GM12892 (cell line): Measurements from ENCODE around the gene TLNRD1.

Experiments used
- POLR2A ChIP-seq: IDR thresholded peaks from 2 replicates; pipeline ENCODE4 v1.6.1; 2011; ENCODE audit warnings: low read depth, low read length, control low read depth
- POLR2AphosphoS5 ChIP-seq: IDR thresholded peaks from 2 replicates; pipeline ENCODE4 v1.6.1; 2011; ENCODE audit warnings: low read depth, low read length, control low read depth
- TAF1 ChIP-seq: IDR thresholded peaks from 2 replicates; pipeline ENCODE4 v1.6.1; 2011; ENCODE audit warnings: low read depth, mild to moderate bottlenecking, control low read depth, low read length, borderline replicate concordance

GRCh38 chr15:80991421-80991820 is 9.3 kb upstream of the TLNRD1 start:
- TF ChIP-seq POLR2A (no peak), TAF1 (no peak), POLR2AphosphoS5 (no peak)
